A549 treated with ZK216348 at 1 μM for 4 hours (cell line): ENCODE results near the gene APOBEC3A. TPM values are rescaled to one million over a fixed set of nuclear protein-coding genes. Genes with fewer than 3 reads are reported as not detected.

Experiments used
- total RNA-seq: library from RNA; stranded (reverse); fragments of 200-300 nt; extraction: Qiagen RNA extraction; gene quantifications from 5 replicates; pipeline ENCODE4 v1.2.3, GENCODE V29; 2022; ENCODE audit warnings: low read depth

The APOBEC3A gene
- not detected in 5 replicates for total RNA-seq

DNA sequence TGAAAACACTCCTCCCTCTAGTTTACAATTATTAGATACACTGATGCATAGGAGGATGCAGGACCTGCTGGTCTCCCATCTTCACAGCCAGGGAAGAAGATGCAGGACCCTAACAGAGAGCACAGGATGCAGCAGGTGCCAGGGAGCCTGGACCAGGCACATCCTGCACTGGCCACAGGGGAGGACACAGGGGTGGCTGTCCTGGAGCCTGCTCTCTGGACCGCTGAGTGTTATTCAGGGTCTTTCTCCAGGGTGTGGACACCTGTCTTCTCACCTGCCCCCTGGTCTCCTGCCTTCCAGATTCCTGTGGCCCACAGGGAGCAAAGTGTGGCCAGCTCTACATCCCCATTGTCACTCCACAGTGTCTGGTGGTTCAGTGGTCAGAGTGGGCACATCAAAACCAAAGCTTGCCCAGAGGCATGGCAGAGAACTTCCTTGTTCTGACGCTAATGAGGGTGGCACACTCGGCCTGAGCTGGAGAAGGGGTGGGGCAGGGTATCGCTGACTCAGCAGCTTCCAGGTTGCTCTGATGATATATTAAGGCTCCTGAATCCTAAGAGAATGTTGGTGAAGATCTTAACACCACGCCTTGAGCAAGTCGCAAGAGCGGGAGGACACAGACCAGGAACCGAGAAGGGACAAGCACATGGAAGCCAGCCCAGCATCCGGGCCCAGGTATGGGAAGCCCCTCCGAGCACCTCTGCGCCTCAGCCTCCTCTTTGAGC lies at the start of gene APOBEC3A:
Gene APOBEC3A, plus strand, starts transcription at position 564 of the 725 bp plus-strand sequence. Its CDS starts 83 bp downstream, at position 647.

DNA sequence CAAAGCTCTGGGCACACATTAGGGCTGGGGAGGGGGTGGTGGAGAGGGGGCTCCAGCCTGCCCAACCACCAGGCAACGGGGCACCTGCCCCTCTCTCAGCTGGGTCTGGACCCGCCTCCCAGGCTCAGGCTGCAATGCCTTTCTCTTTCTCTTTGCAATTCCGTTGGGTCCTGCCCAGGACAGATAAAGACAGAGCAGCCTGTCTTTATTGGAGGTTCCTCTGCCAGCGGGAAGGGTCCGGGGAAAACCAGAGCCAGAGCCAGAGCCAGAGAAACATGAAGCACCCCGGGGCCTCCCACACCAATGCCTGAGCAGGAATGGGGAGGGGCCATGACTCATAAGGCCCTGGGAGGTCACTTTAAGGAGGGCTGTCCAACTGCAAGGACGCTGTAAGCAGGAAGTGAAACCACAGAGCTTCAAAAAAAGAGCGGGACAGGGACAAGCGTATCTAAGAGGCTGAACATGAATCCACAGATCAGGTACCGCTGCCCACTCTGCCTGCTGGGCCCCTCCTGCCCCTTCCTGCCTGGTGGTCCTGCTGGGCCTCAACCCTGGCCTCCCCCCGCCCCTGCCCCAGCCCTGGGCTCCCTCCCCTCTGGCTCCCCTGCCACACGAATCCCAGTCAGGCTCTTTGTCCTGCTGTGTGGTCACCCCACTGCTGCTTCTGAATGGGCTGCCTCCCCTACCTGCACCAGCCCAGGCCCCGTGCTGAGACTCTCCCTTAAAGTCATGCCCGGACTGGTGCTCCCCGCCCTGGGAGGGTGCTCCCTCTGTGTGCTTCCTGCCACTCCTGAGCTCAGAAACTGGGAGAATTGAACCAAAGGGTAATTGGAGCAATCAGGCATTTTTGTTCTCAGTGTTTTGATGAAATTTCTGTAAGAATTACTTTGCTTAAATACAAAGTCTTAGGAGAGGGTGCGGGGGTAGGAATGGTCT lies 24.9 kb downstream of the APOBEC3A start, which contains the start of gene APOBEC3B:
Gene APOBEC3B, plus strand, starts transcription at position 356 of the 936 bp plus-strand sequence. Its CDS starts 107 bp downstream, at position 463.

Other genes starting within 250 kb of the APOBEC3A start
- 17.8 to 40.7 TPM (median 36.7 TPM) in 5 replicates for gene SUN2, start 201.6 kb upstream of the APOBEC3A start, total RNA-seq
- gene DNAL4, start 163.5 kb upstream of the APOBEC3A start, total RNA-seq, result 7.4 to 11.9 TPM (median 11.4 TPM) in 5 replicates
- 8.3 to 15.1 TPM (median 11.2 TPM) in 5 replicates for gene NPTXR, start 113.6 kb upstream of the APOBEC3A start, total RNA-seq
- gene CBX6, start 85.4 kb upstream of the APOBEC3A start, total RNA-seq, result 20.3 to 34.4 TPM (median 30.8 TPM) in 5 replicates
- 26.1 to 35.6 TPM (median 27.5 TPM) in 5 replicates for gene APOBEC3B, start 24.7 kb downstream of the APOBEC3A start, total RNA-seq
- 24.8 to 30.7 TPM (median 29.0 TPM) in 5 replicates for gene APOBEC3C, start 56.6 kb downstream of the APOBEC3A start, total RNA-seq
- 0.26 to 0.46 TPM (median 0.37 TPM) in 5 replicates for gene APOBEC3D, start 63.5 kb downstream of the APOBEC3A start, total RNA-seq
- 1.8 to 3.1 TPM (median 2.2 TPM) in 5 replicates for gene APOBEC3F, start 83.3 kb downstream of the APOBEC3A start, total RNA-seq
- gene APOBEC3G, start 119.7 kb downstream of the APOBEC3A start, total RNA-seq, result 0.15 TPM in 1 of 5 replicates, not detected in the others
- 0.20 to 1.2 TPM (median 0.49 TPM) in 3 of 5 replicates, not detected in the others for gene APOBEC3H, start 139.6 kb downstream of the APOBEC3A start, total RNA-seq
- 0.70 to 1.7 TPM (median 1.2 TPM) in 5 replicates for gene CBX7, start 195.1 kb downstream of the APOBEC3A start, total RNA-seq